HG03342 (cell line): Measurements from ENCODE around the gene CTCF.
"Not testable (repeated sequence)": the region's sequence is repeated elsewhere in the genome, so short reads cannot be mapped to it uniquely, and the experiment has no call there.

ENCODE experiments used
- ATAC-seq: cut with Tn5 transposase; IDR thresholded peaks from one replicate; pipeline ENCODE4 v1.9.1; 2021; ENCODE audit warnings: mild to moderate bottlenecking, moderate library complexity; ENCODE audit not compliant: unreplicated experiment

The CTCF gene

DNA sequence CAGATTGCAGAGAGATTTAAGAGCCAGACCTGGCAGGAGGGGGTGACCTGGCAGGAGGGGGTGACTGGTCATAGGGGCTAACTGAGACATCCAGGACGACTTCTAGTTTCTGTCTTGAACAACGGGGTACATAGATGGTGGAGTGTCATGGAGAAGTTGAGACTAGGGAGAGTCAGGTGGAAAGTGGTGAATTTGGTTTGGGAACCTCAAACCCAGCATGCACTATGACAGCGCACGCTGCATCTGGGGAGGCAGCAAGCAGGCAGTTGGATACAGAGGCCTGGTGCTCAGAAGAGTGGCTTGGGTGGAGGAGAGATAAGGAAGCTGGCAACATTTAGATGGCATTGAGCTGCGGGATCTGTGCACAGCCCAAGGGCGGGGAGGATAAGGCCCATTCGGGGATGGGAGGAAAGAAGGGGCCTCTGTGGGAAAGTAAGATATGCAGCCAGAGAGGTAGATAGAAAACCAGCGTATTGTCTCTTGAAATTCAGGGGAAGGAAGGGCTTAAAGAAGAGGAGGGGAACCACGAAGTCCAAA, 29.2 kb upstream of the CTCF start:
- ATAC-seq: no peak

DNA sequence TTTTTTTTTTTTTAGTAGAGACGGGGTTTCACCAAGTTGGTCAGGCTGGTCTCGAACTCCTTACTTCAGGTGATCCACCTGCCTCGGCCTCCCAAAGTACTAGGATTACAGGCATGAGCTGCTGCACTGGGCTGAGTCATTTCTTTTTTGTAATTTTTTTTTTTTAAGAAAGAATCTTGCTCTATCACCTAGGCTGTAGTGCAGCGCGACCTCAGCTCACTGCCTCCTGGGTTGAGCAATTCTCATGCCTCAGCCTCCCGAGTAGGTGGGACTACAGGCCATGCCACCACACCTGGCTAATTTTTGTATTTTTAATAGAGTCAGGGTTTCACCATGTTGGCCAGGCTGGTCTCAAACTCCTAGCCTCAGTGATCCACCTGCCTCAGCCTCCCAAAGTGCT, 28.3 kb upstream of the CTCF start:
- ATAC-seq: not testable (repeated sequence)

DNA sequence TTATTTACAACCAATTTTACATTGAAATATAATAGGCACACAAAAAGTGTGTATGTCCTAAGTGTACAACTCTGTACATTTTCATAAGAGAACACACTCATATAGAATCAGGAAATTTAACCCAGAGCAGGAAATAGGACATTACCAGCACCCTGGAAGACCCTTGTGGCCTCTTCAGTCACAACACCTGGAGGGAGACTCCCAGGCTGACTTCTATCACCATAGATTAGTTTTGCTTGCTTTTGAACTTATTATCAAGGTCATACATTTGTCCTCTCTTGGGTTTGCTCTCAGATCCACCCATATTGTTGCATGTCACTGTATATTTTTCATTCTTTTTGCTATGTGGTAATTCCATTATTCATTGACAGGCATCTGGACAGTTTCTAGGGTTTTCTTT, 27.9 kb upstream of the CTCF start:
- ATAC-seq: no peak

DNA sequence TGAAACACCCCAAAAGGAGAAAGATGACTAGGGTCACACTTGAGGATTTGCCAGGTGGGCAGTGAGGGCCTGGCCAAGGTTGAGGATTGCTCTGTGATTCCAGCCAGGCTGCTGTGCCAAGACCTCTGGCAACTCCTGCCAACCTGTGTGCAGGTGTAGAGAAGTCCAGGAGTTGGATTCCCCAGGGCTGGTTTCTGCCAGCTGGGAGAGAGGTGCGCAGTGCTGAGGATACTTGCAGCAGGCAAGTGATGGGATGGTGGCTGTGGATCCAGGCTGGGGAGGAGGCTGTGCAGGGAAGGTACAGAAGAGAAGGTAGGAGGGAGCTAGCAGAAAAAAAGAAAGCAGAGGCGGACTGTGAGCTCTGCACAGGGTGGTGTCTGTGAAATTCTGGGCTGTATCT, 27.1 kb upstream of the CTCF start:
- no peak for ATAC-seq

DNA sequence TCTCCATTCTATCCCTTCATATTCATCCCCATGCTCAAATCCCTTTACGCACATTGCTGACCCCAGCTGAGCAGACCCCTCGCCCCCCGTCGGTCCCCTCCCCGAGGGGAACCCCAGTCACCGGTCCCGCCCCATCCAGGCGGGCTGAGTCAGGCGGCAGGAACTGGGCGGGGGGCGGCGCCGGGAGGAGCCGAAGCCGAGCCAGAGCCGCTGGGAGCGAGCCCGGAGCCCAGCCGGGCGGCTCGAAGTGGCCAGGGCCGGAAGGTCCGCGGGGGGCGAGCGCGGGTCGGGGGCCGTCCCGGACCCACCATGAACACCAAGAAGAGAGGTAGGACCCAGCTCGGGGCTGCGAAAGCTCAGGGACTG, 25.1 kb upstream of the CTCF start:
- no peak for ATAC-seq

DNA sequence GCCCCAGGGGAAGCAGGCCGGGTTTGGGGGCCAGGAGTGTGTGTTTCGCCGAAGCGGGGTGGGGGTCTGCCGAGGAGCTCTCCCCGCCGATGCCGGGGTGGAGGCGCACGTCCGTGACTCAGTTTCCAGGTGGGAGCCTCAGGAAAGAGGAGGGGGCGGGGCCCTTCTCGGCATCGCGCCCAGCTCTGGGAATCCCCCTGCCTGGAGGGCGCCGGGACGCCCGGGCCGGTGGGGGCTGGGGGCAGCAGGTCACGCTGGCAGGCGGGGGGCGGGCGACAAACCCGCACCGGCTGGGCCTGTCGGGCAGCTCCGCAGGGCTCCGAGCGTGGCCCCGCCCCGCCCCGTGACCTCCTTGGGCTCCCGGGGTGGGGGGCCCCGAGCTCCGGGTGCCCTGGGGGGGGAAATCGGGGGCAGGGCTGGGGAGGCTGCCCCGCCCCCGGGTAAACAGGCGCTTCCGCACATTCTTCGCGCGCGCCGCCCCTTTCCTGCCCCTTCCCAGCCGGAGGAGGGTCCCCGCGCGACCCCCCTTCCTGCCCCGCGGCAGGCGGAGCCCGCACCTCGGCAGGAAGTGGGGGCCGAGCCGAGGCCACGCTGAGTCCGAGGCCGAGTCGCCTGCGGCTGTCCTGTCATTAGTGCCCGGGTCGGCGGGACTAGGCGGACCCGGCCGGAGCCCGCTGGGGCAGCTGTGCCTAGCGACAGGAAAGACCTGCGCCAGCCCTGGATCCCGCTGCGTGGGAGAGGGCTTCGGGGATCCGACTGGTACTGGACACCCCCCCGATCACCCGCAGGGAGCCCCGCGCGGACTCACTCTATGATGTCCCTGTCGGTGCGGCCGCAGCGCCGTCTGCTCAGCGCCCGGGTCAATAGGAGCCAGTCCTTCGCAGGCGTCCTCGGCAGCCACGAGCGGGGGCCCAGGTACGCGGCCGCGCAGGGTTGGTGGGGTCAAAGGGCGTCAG, 24.4 kb upstream of the CTCF start:
- ATAC-seq: no peak

DNA sequence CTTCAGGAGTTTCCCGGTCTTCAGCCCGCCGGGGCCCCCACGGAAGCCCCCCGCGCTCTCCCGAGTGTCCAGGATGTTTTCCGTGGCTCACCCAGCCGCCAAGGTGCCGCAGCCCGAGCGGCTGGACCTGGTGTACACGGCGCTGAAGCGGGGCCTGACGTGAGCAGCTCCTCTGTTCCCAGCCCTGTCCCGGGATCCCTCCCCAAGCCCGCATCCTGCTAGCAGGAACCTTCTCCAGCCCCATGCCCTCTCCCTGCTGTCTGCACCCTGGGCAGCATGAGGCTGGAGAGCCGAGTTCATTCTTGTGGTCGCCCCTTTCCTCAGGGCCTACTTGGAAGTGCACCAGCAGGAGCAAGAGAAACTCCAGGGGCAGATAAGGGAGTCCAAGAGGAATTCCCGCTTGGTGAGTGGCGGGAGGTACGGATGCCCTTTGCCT, 23.6 kb upstream of the CTCF start:
- ATAC-seq: no peak

DNA sequence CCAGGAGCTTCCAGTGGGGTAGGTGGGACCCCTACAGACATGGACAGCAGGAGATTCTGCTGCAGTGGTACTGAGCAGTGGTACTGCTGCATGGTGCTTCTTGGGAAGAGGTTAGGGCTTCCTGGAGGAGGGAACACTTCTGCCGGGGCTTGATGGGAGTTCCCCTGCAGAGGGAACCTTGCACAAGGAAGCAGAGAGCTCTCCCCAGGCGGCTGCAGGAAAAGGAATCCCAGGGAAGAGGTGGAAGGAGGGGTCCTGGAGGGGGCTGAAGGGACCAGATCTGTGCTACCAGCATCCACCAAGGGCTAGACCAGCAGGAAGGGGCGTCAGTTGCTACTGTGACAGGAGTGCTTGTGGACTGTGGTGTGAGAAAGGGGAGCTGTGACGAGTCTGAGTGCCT, 23.1 kb upstream of the CTCF start:
- ATAC-seq: no peak

DNA sequence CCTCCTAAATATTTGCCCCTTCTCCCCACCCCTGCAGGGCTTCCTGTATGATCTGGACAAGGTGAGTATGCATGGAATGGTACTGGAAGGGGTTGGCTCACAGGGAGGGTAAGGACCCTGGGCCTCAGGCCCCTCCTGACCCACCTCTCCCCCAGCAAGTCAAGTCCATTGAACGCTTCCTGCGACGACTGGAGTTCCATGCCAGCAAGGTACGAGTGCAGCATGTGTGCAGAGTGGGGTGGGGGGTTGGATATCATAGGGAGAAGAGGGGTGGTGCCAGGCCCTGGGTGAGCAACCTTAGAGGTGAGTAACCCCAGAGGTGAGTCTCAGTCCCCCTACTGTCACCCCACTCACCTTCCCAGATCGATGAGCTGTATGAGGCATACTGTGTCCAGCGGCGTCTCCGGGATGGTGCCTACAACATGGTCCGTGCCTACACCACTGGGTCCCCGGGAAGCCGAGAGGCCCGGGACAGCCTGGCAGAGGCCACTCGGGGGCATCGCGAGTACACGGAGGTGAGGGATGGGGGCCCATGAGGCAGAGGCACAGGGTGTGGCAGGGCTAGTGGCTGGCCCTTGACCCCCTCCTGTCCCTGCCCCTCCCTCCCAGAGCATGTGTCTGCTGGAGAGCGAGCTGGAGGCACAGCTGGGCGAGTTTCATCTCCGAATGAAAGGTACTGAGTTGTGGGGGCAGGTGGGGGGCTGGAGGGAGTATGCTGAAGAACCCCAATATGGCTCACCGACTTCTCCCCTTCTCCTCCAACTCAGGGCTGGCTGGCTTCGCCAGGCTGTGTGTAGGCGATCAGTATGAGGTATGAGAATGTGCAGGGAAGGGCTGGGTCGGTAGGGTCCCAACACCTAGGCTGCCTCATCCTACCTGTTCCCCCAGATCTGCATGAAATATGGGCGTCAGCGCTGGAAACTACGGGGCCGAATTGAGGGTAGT, 22.4 kb upstream of the CTCF start:
- ATAC-seq: no peak

DNA sequence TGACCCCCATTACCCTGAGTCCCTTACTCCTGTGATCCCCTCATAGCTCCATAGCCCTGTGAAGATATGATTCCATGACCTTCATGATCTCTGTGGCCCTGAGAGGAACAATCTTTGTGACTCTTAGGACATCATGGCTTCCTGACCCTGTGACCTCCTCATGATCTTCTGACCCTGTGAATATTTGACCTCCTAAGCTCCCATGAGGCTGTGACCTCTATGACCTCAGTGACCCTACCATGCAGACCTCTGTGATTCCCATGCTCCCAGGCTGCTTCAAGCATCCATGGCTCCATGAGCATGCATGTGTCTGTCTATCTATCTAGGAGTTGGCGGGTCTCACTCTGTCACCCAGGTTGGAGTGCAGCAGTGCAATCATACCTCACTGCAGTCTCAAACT, 21.6 kb upstream of the CTCF start:
- ATAC-seq: no peak

DNA sequence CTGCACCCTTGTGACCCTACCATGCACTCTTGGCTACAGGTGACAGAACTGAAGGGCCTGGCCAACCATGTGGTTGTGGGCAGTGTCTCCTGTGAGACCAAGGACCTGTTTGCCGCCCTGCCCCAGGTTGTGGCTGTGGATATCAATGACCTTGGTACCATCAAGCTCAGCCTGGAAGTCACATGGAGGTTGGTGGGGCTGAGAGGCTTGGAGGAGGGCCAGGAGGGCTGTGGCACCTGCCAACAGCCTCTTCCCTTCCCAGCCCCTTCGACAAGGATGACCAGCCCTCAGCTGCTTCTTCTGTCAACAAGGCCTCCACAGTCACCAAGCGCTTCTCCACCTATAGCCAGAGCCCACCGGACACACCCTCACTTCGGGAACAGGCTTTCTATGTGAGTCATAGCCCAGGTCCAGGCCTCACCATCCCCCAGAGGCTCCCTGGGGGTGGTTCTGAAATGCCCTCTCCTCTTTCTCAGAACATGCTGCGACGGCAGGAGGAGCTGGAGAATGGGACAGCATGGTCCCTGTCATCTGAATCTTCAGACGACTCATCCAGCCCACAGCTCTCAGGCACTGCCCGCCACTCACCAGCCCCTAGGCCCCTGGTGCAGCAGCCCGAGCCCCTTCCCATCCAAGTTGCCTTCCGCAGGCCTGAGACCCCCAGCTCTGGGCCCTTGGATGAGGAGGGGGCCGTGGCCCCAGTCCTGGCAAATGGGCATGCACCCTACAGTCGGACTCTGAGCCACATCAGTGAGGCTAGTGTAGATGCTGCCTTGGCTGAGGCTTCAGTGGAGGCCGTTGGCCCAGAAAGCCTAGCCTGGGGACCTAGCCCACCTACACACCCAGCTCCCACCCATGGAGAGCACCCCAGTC, 20.7 kb upstream of the CTCF start:
- no peak for ATAC-seq

DNA sequence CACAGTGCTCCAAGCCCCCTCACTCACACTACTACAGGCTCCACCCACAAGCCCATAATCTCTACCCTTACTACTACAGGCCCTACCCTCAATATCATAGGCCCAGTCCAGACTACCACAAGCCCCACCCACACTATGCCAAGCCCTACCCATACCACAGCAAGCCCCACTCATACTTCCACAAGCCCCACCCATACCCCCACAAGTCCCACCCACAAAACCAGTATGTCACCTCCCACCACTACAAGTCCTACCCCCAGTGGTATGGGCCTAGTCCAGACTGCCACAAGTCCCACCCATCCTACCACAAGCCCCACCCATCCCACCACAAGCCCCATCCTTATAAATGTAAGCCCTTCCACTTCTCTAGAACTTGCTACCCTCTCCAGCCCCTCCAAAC, 19.9 kb upstream of the CTCF start:
- no peak for ATAC-seq

DNA sequence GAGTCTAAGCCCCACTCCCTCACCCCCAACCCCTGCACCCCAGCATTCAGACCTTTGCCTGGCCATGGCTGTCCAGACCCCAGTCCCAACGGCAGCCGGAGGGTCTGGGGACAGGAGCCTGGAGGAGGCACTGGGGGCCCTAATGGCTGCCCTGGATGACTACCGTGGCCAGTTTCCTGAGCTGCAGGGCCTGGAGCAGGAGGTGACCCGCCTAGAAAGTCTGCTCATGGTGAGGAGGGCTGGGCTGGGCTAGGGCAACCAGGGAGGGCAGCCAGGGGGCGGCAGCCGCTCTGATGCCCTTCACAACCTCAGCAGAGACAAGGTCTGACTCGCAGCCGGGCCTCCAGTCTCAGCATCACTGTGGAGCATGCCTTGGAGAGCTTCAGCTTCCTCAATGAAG, 19.3 kb upstream of the CTCF start:
- ATAC-seq: no peak

DNA sequence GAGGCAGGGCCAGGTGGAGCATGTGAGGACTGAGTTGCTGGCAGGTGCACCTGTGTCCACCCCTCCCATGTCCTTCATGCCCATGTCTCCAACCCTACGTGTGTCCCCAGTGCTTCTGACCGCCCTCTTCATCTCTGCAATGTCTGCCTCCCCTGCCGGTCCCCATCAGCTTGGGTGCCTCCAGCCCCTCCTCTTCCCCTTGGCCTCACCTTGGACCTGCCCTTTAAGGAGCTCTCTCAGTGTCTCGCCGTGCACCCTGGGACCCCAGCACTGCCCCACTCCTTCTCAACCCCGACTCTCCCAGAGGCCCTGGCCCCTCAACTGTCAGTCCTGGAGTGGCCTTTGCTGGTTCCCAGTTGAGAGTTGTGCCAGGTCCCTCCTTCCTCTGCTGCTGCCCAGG, 18.7 kb upstream of the CTCF start:
- no peak for ATAC-seq

DNA sequence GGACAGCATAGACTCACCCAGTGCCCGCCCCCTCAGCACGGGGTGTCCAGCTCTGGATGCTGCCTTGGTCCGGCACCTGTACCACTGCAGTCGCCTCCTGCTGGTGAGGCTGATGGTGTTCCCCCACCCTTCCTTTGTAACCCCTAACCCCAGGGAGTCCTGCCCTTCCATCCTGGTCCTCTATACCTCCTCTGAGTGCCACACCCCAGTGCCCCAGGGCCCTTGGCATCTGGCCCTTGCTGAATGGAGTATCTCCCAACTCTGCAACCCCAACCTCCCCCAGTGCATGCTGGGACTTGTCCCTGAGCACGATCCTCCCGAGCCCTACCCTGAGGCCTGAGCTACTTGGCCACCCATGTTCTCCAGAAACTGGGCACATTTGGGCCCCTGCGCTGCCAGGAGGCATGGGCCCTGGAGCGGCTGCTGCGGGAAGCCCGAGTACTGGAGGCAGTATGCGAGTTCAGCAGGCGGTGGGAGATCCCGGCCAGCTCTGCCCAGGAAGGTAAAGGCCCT, 17.9 kb upstream of the CTCF start:
- ATAC-seq: no peak

DNA sequence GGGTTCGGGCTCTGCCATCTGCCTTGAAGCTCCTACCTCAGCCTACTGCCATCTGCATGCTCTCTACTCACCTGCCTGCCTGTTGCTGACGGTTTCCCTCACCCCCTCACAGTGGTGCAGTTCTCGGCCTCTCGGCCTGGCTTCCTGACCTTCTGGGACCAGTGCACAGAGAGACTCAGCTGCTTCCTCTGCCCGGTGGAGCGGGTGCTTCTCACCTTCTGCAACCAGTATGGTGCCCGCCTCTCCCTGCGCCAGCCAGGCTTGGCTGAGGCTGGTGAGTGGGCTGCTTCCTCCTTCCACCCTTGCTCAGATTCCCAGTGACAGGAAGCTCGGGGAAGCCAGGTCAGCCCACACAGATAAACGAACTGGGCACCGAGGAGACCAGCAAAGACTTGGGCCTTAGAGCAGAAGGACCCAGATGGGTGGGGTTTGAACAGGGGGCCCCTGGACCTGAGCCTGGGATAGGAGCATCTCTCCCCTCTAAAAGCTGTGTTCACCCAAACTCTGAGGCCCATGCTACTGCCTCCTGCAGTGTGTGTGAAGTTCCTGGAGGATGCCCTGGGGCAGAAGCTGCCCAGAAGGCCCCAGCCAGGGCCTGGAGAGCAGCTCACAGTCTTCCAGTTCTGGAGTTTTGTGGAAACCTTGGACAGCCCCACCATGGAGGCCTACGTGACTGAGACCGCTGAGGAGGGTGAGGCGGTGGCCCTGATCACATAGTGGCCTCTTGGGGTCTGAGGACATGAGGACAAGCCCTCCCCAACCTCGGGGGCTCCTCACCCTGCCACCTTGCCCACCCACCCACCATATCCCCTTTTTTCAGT, 17.3 kb upstream of the CTCF start:
- ATAC-seq: no peak

DNA sequence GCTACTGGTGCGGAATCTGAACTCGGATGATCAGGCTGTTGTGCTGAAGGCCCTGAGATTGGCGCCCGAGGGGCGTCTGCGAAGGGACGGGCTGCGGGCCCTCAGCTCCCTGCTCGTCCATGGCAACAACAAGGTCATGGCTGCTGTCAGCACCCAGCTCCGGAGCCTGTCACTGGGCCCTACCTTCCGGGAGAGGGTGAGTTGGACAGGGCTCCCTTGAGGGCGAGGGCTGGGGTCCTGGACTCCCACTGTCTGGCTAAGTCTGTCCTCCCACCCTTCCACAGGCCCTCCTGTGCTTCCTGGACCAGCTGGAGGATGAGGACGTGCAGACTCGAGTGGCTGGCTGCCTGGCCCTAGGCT, 16.7 kb upstream of the CTCF start:
- no peak for ATAC-seq

DNA sequence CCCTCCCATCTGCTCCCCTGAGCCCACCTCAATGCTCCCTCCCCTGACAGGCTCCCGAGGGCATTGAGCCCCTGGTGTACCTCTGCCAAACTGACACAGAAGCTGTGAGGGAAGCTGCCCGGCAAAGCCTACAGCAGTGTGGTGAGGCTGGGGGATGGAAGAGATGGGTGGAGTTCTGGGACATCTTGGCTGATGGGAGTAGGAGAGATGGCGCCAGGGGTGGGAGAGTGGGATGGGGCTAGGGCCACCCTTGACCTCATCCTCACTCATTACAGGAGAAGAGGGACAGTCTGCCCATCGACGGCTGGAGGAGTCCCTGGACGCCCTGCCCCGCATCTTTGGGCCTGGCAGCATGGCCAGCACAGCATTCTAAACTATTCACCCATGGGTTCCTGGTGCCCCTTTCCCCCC, 16.2 kb upstream of the CTCF start:
- no peak for ATAC-seq

DNA sequence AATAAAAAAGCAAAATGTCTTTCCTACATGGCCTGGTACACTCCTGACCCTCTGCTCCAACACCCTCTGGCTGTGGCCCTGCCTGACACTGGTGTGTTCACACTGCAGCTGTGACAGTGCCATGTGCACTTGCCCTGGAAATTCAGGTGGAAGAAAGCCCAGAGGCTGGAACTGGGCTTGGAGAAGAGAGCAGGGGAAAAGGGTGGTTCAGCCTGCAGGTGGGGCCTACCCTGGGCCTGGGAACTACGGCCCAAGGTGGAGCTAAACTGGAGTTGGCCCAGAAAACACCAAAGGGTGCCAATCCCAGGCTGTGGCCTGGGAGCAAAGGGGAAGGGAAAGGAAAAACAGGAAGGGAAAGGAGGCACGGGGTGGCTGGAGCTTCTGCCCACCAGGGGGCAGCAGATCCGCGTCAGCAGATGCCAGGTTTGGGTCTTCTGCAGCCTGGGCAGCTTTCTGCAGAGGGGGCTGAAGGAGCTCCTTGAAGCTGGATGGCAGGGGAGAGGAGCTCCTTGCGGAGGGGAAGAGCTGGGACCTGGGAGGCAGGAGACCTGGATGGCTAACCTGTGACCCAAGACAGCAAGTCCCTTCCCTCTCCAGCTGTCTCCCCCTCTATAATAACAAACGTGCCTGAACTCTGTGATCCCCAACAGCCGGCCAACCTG, 15.4 kb upstream of the CTCF start:
- peak; percentile 37 for ATAC-seq
